Measurements from ENCODE around the gene FYB2.

DNA sequence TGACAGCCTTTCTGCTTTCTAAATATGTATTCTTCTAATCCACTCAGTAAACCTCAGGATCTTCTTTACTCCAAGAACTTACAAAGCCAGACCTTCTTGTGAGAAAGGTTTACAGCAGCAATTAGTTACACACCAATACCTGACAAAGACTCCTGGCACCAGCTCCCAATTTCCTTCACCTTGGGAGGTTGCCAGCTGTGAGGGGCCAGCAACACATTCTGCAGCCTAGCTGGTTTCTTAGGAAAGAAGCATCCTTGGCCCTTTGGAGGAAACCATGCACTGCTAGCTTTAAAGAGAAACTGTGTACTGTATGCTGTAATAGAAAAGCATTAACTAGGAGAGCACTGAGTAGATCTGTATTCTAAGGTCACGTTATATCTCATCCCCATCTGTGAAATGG, 10.8 kb downstream of the FYB2 start:
- TF ChIP-seq ZBTB21 (CRISPR knock-in tag; IDR thresholded peaks at IDR 0.05; ENCODE audit: borderline replicate concordance) (no peak), ZNF423 (CRISPR knock-in tag; IDR thresholded peaks at IDR 0.05) (no peak), HMGA2 (CRISPR knock-in tag; IDR thresholded peaks at IDR 0.05) (no peak), NR1H2 (CRISPR knock-in tag; IDR thresholded peaks at IDR 0.05) (no peak)
- TF ChIP-seq, protein P1, sequence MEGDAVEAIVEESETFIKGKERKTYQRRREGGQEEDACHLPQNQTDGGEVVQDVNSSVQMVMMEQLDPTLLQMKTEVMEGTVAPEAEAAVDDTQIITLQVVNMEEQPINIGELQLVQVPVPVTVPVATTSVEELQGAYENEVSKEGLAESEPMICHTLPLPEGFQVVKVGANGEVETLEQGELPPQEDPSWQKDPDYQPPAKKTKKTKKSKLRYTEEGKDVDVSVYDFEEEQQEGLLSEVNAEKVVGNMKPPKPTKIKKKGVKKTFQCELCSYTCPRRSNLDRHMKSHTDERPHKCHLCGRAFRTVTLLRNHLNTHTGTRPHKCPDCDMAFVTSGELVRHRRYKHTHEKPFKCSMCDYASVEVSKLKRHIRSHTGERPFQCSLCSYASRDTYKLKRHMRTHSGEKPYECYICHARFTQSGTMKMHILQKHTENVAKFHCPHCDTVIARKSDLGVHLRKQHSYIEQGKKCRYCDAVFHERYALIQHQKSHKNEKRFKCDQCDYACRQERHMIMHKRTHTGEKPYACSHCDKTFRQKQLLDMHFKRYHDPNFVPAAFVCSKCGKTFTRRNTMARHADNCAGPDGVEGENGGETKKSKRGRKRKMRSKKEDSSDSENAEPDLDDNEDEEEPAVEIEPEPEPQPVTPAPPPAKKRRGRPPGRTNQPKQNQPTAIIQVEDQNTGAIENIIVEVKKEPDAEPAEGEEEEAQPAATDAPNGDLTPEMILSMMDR (IDR thresholded peaks at IDR 0.05): no peak
- TF ChIP-seq, protein P2, sequence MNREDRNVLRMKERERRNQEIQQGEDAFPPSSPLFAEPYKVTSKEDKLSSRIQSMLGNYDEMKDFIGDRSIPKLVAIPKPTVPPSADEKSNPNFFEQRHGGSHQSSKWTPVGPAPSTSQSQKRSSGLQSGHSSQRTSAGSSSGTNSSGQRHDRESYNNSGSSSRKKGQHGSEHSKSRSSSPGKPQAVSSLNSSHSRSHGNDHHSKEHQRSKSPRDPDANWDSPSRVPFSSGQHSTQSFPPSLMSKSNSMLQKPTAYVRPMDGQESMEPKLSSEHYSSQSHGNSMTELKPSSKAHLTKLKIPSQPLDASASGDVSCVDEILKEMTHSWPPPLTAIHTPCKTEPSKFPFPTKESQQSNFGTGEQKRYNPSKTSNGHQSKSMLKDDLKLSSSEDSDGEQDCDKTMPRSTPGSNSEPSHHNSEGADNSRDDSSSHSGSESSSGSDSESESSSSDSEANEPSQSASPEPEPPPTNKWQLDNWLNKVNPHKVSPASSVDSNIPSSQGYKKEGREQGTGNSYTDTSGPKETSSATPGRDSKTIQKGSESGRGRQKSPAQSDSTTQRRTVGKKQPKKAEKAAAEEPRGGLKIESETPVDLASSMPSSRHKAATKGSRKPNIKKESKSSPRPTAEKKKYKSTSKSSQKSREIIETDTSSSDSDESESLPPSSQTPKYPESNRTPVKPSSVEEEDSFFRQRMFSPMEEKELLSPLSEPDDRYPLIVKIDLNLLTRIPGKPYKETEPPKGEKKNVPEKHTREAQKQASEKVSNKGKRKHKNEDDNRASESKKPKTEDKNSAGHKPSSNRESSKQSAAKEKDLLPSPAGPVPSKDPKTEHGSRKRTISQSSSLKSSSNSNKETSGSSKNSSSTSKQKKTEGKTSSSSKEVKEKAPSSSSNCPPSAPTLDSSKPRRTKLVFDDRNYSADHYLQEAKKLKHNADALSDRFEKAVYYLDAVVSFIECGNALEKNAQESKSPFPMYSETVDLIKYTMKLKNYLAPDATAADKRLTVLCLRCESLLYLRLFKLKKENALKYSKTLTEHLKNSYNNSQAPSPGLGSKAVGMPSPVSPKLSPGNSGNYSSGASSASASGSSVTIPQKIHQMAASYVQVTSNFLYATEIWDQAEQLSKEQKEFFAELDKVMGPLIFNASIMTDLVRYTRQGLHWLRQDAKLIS (CRISPR knock-in tag; IDR thresholded peaks at IDR 0.05; ENCODE audit: borderline replicate concordance): no peak
